ENCODE results near the gene ANAPC16.

Gene ANAPC16

GRCh38 chr10:72265508-72265907 lies 49.7 kb downstream of the ANAPC16 start:
- DNase-seq, result no peak
- no peaks in the 10 kb centered on the region for H3K9me3 ChIP-seq (ENCODE audit: insufficient read depth, low read length, severe bottlenecking)
- no peak overlapping the region for H3K4me2 ChIP-seq (ENCODE audit: insufficient read depth, low read length)
- no peak for ATAC-seq (ENCODE audit: insufficient read depth, low read depth)
- H2AFZ ChIP-seq (ENCODE audit: low read depth, low read length), result no peak overlapping the region
- peak overlapping the region; percentile 55 for H3K27ac ChIP-seq (ENCODE audit: low read length)
- H3K27me3 ChIP-seq (ENCODE audit: insufficient read depth, low read length, poor library complexity), result no peaks in the 10 kb centered on the region
- H3K4me1 ChIP-seq (ENCODE audit: insufficient read depth, low read length), result peaks cover 52% of the 10 kb centered on the region
- H3K9ac ChIP-seq (ENCODE audit: low read depth, low read length), result no peak overlapping the region
- no peaks in the 10 kb centered on the region for H3K79me2 ChIP-seq (ENCODE audit: insufficient read depth, low read length)
- TF ChIP-seq EZH2 (IDR thresholded peaks at IDR 0.05; ENCODE audit: borderline replicate concordance, low read depth, low read length, severe bottlenecking), result no peak
- TF ChIP-seq CTCF (IDR thresholded peaks at IDR 0.05; ENCODE audit: borderline replicate concordance, extremely low read depth, low read length, poor library complexity, severe bottlenecking), result no peak
- no peaks in the 10 kb centered on the region for H4K20me1 ChIP-seq (ENCODE audit: insufficient read depth, low read length)
- no peaks in the 10 kb centered on the region for H3K36me3 ChIP-seq (ENCODE audit: insufficient read depth, low read length)
- no peak overlapping the region for H3K4me3 ChIP-seq (ENCODE audit: low read depth in 1 of 2, low read length in 2 of 2)

- TF ChIP-seq EZH2 (IDR thresholded peaks at IDR 0.05; ENCODE audit: borderline replicate concordance, low read depth, low read length, severe bottlenecking) (no peak), CTCF (IDR thresholded peaks at IDR 0.05; ENCODE audit: borderline replicate concordance, extremely low read depth, low read length, poor library complexity, severe bottlenecking) (no peak)
- no peak overlapping the region for H2AFZ ChIP-seq (ENCODE audit: low read depth, low read length)
- ATAC-seq (ENCODE audit: insufficient read depth, low read depth) (no peak), DNase-seq (no peak)
- no peaks in the 10 kb centered on the region for H3K27me3 ChIP-seq (ENCODE audit: insufficient read depth, low read length, poor library complexity)
- H3K4me2 ChIP-seq (ENCODE audit: insufficient read depth, low read length), result no peak overlapping the region
- peaks cover 45% of the 10 kb centered on the region for H3K4me1 ChIP-seq (ENCODE audit: insufficient read depth, low read length)
- H3K9me3 ChIP-seq (ENCODE audit: insufficient read depth, low read length, severe bottlenecking), result no peaks in the 10 kb centered on the region
- no peak overlapping the region for H3K4me3 ChIP-seq (ENCODE audit: low read depth in 1 of 2, low read length in 2 of 2)
- H3K79me2 ChIP-seq (ENCODE audit: insufficient read depth, low read length), result no peaks in the 10 kb centered on the region
- H3K27ac ChIP-seq (ENCODE audit: low read length), result peak overlapping the region; percentile 55
- no peaks in the 10 kb centered on the region for H3K36me3 ChIP-seq (ENCODE audit: insufficient read depth, low read length)
- no peaks in the 10 kb centered on the region for H4K20me1 ChIP-seq (ENCODE audit: insufficient read depth, low read length)
- no peak overlapping the region for H3K9ac ChIP-seq (ENCODE audit: low read depth, low read length)
Observed at GRCh38 chr10:72265990-72266865, 50.4 kb downstream of the ANAPC16 start.

- Histone ChIP-seq H3K36me3 (ENCODE audit: insufficient read depth, low read length) (no peaks in the 10 kb centered on the region), H3K9me3 (ENCODE audit: insufficient read depth, low read length, severe bottlenecking) (no peaks in the 10 kb centered on the region), H3K27me3 (ENCODE audit: insufficient read depth, low read length, poor library complexity) (no peaks in the 10 kb centered on the region), H3K9ac (ENCODE audit: low read depth, low read length) (no peak overlapping the region), H4K20me1 (ENCODE audit: insufficient read depth, low read length) (no peaks in the 10 kb centered on the region), H3K4me2 (ENCODE audit: insufficient read depth, low read length) (no peak overlapping the region), H3K4me1 (ENCODE audit: insufficient read depth, low read length) (peaks cover 37% of the 10 kb centered on the region), H2AFZ (ENCODE audit: low read depth, low read length) (no peak overlapping the region), H3K4me3 (ENCODE audit: low read depth in 1 of 2, low read length in 2 of 2) (no peak overlapping the region), H3K79me2 (ENCODE audit: insufficient read depth, low read length) (peaks cover 1% of the 10 kb centered on the region; the same call in 1 of the 2 replicates), H3K27ac (ENCODE audit: low read length) (peak overlapping the region; percentile 53; the same call in 1 of the 2 replicates)
- no peak for TF ChIP-seq EZH2 (IDR thresholded peaks at IDR 0.05; ENCODE audit: borderline replicate concordance, low read depth, low read length, severe bottlenecking)
- no peak for TF ChIP-seq CTCF (IDR thresholded peaks at IDR 0.05; ENCODE audit: borderline replicate concordance, extremely low read depth, low read length, poor library complexity, severe bottlenecking)
- DNase-seq (no peak), ATAC-seq (ENCODE audit: insufficient read depth, low read depth) (no peak)
Observed at GRCh38 chr10:72267381-72267780, 51.6 kb downstream of the ANAPC16 start.

Data from DND-41 (cell line).